PC-9 (cell line): ENCODE results near the gene GLP2R. TPM values are rescaled to one million over a fixed set of nuclear protein-coding genes. Genes with fewer than 3 reads are reported as not detected.

Experiments
- BruUV-seq: library from RNA; stranded (reverse); fragments of 400-500 nt; replicated peaks from 2 replicates; lab custom pipeline; 2021; lab: Mats Ljungman, UMichigan
- CTCF ChIA-PET: fragments of 300-600 bp; sonication (Branson Sonifier 250); formaldehyde crosslinking; loops from one replicate; lab custom pipeline; 2022; ENCODE audit warnings: antibody characterized with exemption; lab: Charles Lee
- POLR2A ChIA-PET: fragments of 300-600 bp; sonication (Branson Sonifier 250); formaldehyde crosslinking; loops from one replicate; lab custom pipeline; 2022; ENCODE audit warnings: antibody characterized with exemption; ENCODE audit not compliant: unreplicated experiment; lab: Charles Lee
- DNase-seq, 2 experiments: peaks; one replicate each; pipeline versions ENCODE4 v3.0.0 to v3.0.0-alpha.2; 2015 to 2022; ENCODE audit warnings: mixed read lengths in 1 of 2
- H2AFZ ChIP-seq: fragments of 200-600 bp; sonication (generic); 2 replicates; pipeline ENCODE4 v1.8.1; 2017; ENCODE audit warnings: antibody characterized with exemption
- H3F3A ChIP-seq: fragments of 200-600 bp; sonication (generic); 2 replicates; pipeline ENCODE4 v1.8.1; 2017; ENCODE audit warnings: antibody characterized with exemption, mild to moderate bottlenecking, low read depth; ENCODE audit not compliant: insufficient read depth
- H3K27ac ChIP-seq: fragments of 200-600 bp; sonication (generic); 2 replicates; pipeline ENCODE4 v1.6.1; 2016; ENCODE audit warnings: mixed run types
- H3K27me3 ChIP-seq: fragments of 200-600 bp; sonication (generic); 2 replicates; pipeline ENCODE4 v1.6.1; 2016; ENCODE audit warnings: low read depth, mixed run types; ENCODE audit not compliant: insufficient read depth
- H3K36me3 ChIP-seq: fragments of 200-600 bp; sonication (generic); 2 replicates; pipeline ENCODE4 v1.6.1; 2016; ENCODE audit warnings: low read depth, mixed run types
- H3K4me1 ChIP-seq: fragments of 200-600 bp; sonication (generic); replicated peaks from 2 replicates; pipeline ENCODE4 v1.6.1; 2016; ENCODE audit warnings: mixed run types; ENCODE audit not compliant: insufficient read depth
- H3K4me2 ChIP-seq: fragments of 200-600 bp; sonication (generic); 2 replicates; pipeline ENCODE4 v1.6.1; 2017; ENCODE audit warnings: mixed run types
- H3K4me3 ChIP-seq: fragments of 200-600 bp; sonication (generic); 2 replicates; pipeline ENCODE4 v1.6.1; 2016; ENCODE audit warnings: mixed run types
- H3K79me2 ChIP-seq: fragments of 200-600 bp; sonication (generic); 2 replicates; pipeline ENCODE4 v1.6.1; 2017; ENCODE audit warnings: low read depth, mixed run types
- H3K9me2 ChIP-seq: fragments of 200-600 bp; sonication (generic); 2 replicates; pipeline ENCODE4 v1.8.1; 2017; ENCODE audit warnings: mild to moderate bottlenecking; ENCODE audit not compliant: insufficient read depth
- H3K9me3 ChIP-seq: fragments of 200-600 bp; sonication (generic); 2 replicates; pipeline ENCODE4 v1.8.1; 2016; ENCODE audit warnings: low read depth; ENCODE audit not compliant: insufficient read depth
- H4K20me1 ChIP-seq: fragments of 200-600 bp; sonication (generic); 2 replicates; pipeline ENCODE4 v1.8.1; 2017; ENCODE audit not compliant: insufficient read depth
- EZH2 ChIP-seq: fragments of 200-600 bp; sonication (generic); IDR thresholded peaks from 2 replicates; pipeline ENCODE4 v1.8.0; 2017; ENCODE audit warnings: antibody characterized with exemption, low read depth
- intact Hi-C: fragments of 100-400 bp; cut with micrococcal nuclease; formaldehyde crosslinking; loops from one replicate; pipeline ENCODE4 v1.10.0; 2022; ENCODE audit not compliant: unreplicated experiment
- total RNA-seq: library from RNA; stranded (reverse); gene quantifications from 2 replicates; pipeline ENCODE4 v1.2.3, GENCODE V29; 2021
- TF ChIP-seq, protein P1 (sequence below): fragments of 200-600 bp; sonication (generic); conservative IDR thresholded peaks from 2 replicates; pipeline ENCODE4 v1.6.1; 2017; ENCODE audit warnings: mixed run types, antibody characterized with exemption, mild to moderate bottlenecking, moderate library complexity

GLP2R gene
- total RNA-seq, 1 experiment from 2014 or later: 3.2 TPM

DNA sequence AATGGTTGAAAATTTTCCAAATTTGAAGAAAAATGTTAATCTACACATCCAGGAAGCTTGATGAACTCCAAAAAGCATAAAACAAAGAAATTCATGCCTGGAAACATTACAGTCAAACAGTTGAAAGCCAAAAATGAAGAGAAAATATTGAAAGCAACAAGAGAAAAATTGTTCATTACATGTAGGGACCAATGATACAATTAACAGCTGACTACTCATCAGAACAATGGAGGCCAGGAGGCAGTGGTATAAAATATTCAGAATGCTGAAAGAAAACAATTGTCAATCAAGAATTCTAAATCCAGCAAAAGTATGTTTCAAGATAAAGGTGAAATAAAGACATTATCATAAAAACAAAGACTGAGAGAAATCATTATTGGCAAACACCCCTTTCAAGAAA, 57.7 kb downstream of the GLP2R start:
- intact Hi-C loops: no loop called here
- ChIA-PET CTCF (no interaction called here), POLR2A (no interaction called here)
- H3K9me3 ChIP-seq: peaks cover 18% of the 10 kb centered on the region; the same call in 1 of the 2 replicates
- no peak overlapping the region for H3K4me2 ChIP-seq
- DNase-seq: no peak
- H4K20me1 ChIP-seq: no peaks in the 10 kb centered on the region
- no peaks in the 10 kb centered on the region for H3K79me2 ChIP-seq
- H3K36me3 ChIP-seq: no peaks in the 10 kb centered on the region
- H3K27me3 ChIP-seq: no peaks in the 10 kb centered on the region
- peaks cover 27% of the 10 kb centered on the region; the same call in 1 of the 2 replicates for H3F3A ChIP-seq
- H3K4me3 ChIP-seq: no peak overlapping the region
- H3K4me1 ChIP-seq: peaks cover 42% of the 10 kb centered on the region
- H3K9me2 ChIP-seq: no peaks in the 10 kb centered on the region
- no peak overlapping the region for H3K27ac ChIP-seq
- no peak overlapping the region for H2AFZ ChIP-seq
- no peak for TF ChIP-seq EZH2
- TF ChIP-seq, protein P1, sequence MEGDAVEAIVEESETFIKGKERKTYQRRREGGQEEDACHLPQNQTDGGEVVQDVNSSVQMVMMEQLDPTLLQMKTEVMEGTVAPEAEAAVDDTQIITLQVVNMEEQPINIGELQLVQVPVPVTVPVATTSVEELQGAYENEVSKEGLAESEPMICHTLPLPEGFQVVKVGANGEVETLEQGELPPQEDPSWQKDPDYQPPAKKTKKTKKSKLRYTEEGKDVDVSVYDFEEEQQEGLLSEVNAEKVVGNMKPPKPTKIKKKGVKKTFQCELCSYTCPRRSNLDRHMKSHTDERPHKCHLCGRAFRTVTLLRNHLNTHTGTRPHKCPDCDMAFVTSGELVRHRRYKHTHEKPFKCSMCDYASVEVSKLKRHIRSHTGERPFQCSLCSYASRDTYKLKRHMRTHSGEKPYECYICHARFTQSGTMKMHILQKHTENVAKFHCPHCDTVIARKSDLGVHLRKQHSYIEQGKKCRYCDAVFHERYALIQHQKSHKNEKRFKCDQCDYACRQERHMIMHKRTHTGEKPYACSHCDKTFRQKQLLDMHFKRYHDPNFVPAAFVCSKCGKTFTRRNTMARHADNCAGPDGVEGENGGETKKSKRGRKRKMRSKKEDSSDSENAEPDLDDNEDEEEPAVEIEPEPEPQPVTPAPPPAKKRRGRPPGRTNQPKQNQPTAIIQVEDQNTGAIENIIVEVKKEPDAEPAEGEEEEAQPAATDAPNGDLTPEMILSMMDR: no peak
- no TSS peak for BruUV-seq

- no peaks in the 10 kb centered on the region for H4K20me1 ChIP-seq
- H3K4me1 ChIP-seq: peaks cover 16% of the 10 kb centered on the region
- TF ChIP-seq EZH2: no peak
- TF ChIP-seq, protein P1: no peak
- H3K79me2 ChIP-seq: no peaks in the 10 kb centered on the region
- no TSS peak for BruUV-seq
- ChIA-PET POLR2A (no interaction called here), CTCF (no interaction called here)
- intact Hi-C loops: no loop called here
- H3K9me2 ChIP-seq: no peaks in the 10 kb centered on the region
- H3K4me2 ChIP-seq: no peak overlapping the region
- no peaks in the 10 kb centered on the region for H3K27me3 ChIP-seq
- peaks cover 18% of the 10 kb centered on the region; the same call in 1 of the 2 replicates for H3K9me3 ChIP-seq
- no peak overlapping the region for H3K4me3 ChIP-seq
- H3F3A ChIP-seq: peaks cover 11% of the 10 kb centered on the region; the same call in 1 of the 2 replicates
- no peak overlapping the region for H2AFZ ChIP-seq
- DNase-seq: no peak
- no peaks in the 10 kb centered on the region for H3K36me3 ChIP-seq
- H3K27ac ChIP-seq: no peak overlapping the region
Observed at GRCh38 chr17:9886141-9886930, 60.6 kb downstream of the GLP2R start.

DNA sequence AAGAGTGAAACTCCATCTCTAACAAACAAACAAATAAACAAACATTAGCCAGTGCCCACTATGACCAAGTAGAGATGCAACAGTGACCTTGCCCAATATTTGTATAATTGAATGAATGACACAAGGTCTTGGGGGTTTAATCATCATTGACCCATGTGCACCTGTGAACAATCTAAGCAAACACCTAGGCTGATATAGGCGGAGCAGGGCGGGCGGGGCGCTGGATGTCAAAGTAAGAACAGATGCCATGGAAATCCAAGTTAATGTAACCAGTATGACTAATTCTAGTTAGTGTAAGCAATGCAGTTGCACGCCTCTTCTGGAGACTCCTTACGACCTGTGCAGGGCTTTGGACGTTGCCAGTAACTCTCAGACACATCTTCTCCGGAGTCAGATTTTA, 61.8 kb downstream of the GLP2R start:
- peak; percentile 23 to 85 for DNase-seq
- POLR2A ChIA-PET: no interaction called here
- H3K4me3 ChIP-seq: no peak overlapping the region
- H3F3A ChIP-seq: peaks cover 11% of the 10 kb centered on the region; the same call in 1 of the 2 replicates
- H3K4me2 ChIP-seq: no peak overlapping the region; the same call in 1 of the 2 replicates
- no peaks in the 10 kb centered on the region for H3K36me3 ChIP-seq
- H3K27me3 ChIP-seq: no peaks in the 10 kb centered on the region
- H2AFZ ChIP-seq: no peak overlapping the region
- TF ChIP-seq, protein P1: no peak
- TF ChIP-seq EZH2: no peak
- no peaks in the 10 kb centered on the region for H3K79me2 ChIP-seq
- H3K27ac ChIP-seq: no peak overlapping the region
- intact Hi-C loops: no loop called here
- peaks cover 16% of the 10 kb centered on the region for H3K4me1 ChIP-seq
- BruUV-seq: no TSS peak
- peaks cover 12% of the 10 kb centered on the region; the same call in 1 of the 2 replicates for H3K9me3 ChIP-seq
- H4K20me1 ChIP-seq: no peaks in the 10 kb centered on the region
- CTCF ChIA-PET: interaction anchor here (1.0 kb wide), 1 partner anchor 83 kb away, joined by 3 read pairs; no protein-coding TSS in a partner anchor
- no peaks in the 10 kb centered on the region for H3K9me2 ChIP-seq
